Measurements from ENCODE around the gene GTF2F1. TPM values are rescaled to one million over a fixed set of nuclear protein-coding genes. Genes with fewer than 3 reads are reported as not detected.
A peak's percentile ranks its signal among the peaks of the same experiment; 100 is the strongest.

Gene GTF2F1, protein sequence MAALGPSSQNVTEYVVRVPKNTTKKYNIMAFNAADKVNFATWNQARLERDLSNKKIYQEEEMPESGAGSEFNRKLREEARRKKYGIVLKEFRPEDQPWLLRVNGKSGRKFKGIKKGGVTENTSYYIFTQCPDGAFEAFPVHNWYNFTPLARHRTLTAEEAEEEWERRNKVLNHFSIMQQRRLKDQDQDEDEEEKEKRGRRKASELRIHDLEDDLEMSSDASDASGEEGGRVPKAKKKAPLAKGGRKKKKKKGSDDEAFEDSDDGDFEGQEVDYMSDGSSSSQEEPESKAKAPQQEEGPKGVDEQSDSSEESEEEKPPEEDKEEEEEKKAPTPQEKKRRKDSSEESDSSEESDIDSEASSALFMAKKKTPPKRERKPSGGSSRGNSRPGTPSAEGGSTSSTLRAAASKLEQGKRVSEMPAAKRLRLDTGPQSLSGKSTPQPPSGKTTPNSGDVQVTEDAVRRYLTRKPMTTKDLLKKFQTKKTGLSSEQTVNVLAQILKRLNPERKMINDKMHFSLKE
- total RNA-seq (10 to 100 TPM; 35.1 to 51.4 (median 42.3) TPM), polyA plus RNA-seq (10 to 100 TPM; 28.3 to 43.7 (median 35.2) TPM)
- long read RNA-seq, donor 1, transcript GTF2F1-201 (13 exons, 2,731 nt), result major isoform, 6 of 6 reads
- long read RNA-seq, donor 1, partial matches to known transcripts, result 0 of 6 reads
- long read RNA-seq, donor 1, other reads (novel, unspliced or antisense), result 0 of 6 reads
- long read RNA-seq, donor 2, partial matches to known transcripts, result 12 of 14 reads
- long read RNA-seq, donor 2, other reads (novel, unspliced or antisense), result 0 of 14 reads

- Histone ChIP-seq H3K4me1 (peaks cover 12 to 42% (median 25%) of the 10 kb centered on the region in 6 donors), H3K4me3 (peak within 1 kb of the TSS; percentile 73 to 96 (median 92)), H3K36me3 (peaks cover 0 to 36% (median 21%) of the 10 kb centered on the region in 6 donors), H3K27me3 (replicated peaks in 1 of 7) (no peaks in the 10 kb centered on the region), H3K27ac (peak within 1 kb of the TSS; percentile 76 to 96 (median 94)), H3K9me3 (no peaks in the 10 kb centered on the region)
- 0 to 2% (median 1%) methylated on average over 56 to 69 of the region's 69 CpGs for WGBS, 5 donors
- TF ChIP-seq CTCF (IDR thresholded peaks at IDR 0.05 in 8 of 11, conservative IDR thresholded peaks at IDR 0.05 in 3 of 11), result peak in 4 of 11 experiments; percentile 8 to 29 (median 20)
- peak in 1 of 3 donors; percentile 49 for TF ChIP-seq POLR2A (IDR thresholded peaks at IDR 0.05)
- TF ChIP-seq POLR2AphosphoS5 (IDR thresholded peaks at IDR 0.05), result peak; percentile 75 to 84 (median 82)
- intact Hi-C loops (cut with DNase I; ENCODE audit: low total_unique reads), result no loop called here
- DNase-seq, result peak; percentile 98
Measured at GRCh38 chr19:6393074-6393982, at the start of gene GTF2F1. Gene GTF2F1 (minus strand): TSS chr19:6393164. CDS start chr19:6392995, 169 bp downstream.

- Histone ChIP-seq H3K36me3 (peaks cover 0 to 17% (median 0%) of the 10 kb centered on the region in 6 donors), H3K4me1 (no peaks in the 10 kb centered on the region), H3K27ac (no peak overlapping the region), H3K27me3 (replicated peaks in 1 of 7) (no peaks in the 10 kb centered on the region), H3K9me3 (peaks cover 0 to 12% (median 0%) of the 10 kb centered on the region in 8 donors), H3K4me3 (no peak overlapping the region)
- no peak for TF ChIP-seq POLR2AphosphoS5 (IDR thresholded peaks at IDR 0.05)
- TF ChIP-seq CTCF (IDR thresholded peaks at IDR 0.05 in 8 of 11, conservative IDR thresholded peaks at IDR 0.05 in 3 of 11), result no peak
- TF ChIP-seq POLR2A (IDR thresholded peaks at IDR 0.05), result no peak
- 82 to 92% (median 84%) methylated on average over 10 to 13 of the region's 13 CpGs for WGBS, 5 donors
- DNase-seq, result no peak
- intact Hi-C loops (cut with DNase I; ENCODE audit: low total_unique reads), result no loop called here
Measured at GRCh38 chr19:6442087-6442688, 49.2 kb upstream of the GTF2F1 start.

GRCh38 chr19:6440905-6441304 lies 47.9 kb upstream of the GTF2F1 start:
- no peak for DNase-seq
- H3K4me1 ChIP-seq, result no peaks in the 10 kb centered on the region
- 84 to 92% (median 89%) methylated on average over 3 of the region's 3 CpGs for WGBS, 5 donors
- no peak overlapping the region for H3K27ac ChIP-seq
- H3K9me3 ChIP-seq, result peaks cover 0 to 5% (median 0%) of the 10 kb centered on the region in 8 donors
- H3K4me3 ChIP-seq, result no peak overlapping the region
- no peaks in the 10 kb centered on the region for H3K27me3 ChIP-seq (replicated peaks in 1 of 7)
- peaks cover 0 to 6% (median 0%) of the 10 kb centered on the region in 6 donors for H3K36me3 ChIP-seq
- no peak for TF ChIP-seq POLR2AphosphoS5 (IDR thresholded peaks at IDR 0.05)
- intact Hi-C loops (cut with DNase I; ENCODE audit: low total_unique reads), result no loop called here

DNA sequence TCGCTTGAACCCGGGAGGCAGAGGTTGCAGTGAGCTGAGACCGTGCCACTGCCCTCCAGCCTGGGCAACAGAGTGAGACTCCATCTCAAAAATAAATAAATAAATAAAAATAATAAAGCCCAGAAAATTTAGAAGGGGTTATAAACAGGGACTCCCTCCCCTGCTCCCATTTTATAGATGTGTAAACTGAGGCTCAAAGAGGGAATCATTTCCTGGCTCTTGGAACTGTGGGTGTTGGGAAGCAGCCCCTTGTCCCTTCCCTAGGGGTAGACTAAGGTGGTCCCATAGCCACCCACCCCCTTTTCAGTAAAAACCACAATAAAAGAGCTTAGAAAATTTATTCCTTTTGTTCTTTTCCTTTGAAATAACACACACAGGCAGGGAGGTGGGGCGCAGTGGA lies 46.8 kb upstream of the GTF2F1 start:
- no peaks in the 10 kb centered on the region for H3K27me3 ChIP-seq (replicated peaks in 1 of 7)
- intact Hi-C loops (cut with DNase I; ENCODE audit: low total_unique reads), result no loop called here
- H3K4me1 ChIP-seq, result no peaks in the 10 kb centered on the region
- no peak for TF ChIP-seq POLR2AphosphoS5 (IDR thresholded peaks at IDR 0.05)
- no peak for DNase-seq
- WGBS, 5 donors, result 83 to 97% (median 87%) methylated on average over 4 of the region's 4 CpGs
- H3K27ac ChIP-seq, result no peak overlapping the region
- H3K4me3 ChIP-seq, result no peak overlapping the region
- H3K36me3 ChIP-seq, result no peaks in the 10 kb centered on the region
- H3K9me3 ChIP-seq, result no peaks in the 10 kb centered on the region
